ENCODE results near the gene SPAG16.

DNA sequence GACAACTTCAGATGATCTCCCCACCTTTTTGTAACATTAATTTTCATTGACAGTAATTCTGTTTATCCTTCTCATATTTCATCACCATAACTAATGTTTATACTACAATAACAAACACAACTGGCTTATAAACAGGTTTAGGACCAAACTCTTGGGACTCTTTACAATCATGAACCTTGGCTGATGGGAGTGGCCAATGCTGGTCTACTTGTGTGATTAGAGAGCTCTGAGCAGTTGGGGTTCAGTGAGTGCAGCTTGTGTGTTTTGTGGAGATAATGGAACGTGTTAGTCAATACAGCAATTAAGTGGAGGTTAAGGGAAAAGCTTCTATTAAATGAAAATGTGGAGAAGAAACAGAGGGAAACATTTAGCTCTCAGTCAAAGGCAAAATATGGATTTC lies 207.1 kb downstream of the SPAG16 start:
- TF ChIP-seq, protein P1, sequence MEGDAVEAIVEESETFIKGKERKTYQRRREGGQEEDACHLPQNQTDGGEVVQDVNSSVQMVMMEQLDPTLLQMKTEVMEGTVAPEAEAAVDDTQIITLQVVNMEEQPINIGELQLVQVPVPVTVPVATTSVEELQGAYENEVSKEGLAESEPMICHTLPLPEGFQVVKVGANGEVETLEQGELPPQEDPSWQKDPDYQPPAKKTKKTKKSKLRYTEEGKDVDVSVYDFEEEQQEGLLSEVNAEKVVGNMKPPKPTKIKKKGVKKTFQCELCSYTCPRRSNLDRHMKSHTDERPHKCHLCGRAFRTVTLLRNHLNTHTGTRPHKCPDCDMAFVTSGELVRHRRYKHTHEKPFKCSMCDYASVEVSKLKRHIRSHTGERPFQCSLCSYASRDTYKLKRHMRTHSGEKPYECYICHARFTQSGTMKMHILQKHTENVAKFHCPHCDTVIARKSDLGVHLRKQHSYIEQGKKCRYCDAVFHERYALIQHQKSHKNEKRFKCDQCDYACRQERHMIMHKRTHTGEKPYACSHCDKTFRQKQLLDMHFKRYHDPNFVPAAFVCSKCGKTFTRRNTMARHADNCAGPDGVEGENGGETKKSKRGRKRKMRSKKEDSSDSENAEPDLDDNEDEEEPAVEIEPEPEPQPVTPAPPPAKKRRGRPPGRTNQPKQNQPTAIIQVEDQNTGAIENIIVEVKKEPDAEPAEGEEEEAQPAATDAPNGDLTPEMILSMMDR (conservative IDR thresholded peaks at IDR 0.05) = no peak
- no peak for TF ChIP-seq EZH2 (IDR thresholded peaks at IDR 0.05; ENCODE audit: low read depth)

Data from PC-9 (cell line).